Measurements from ENCODE around the gene PSMB7.
A peak's percentile ranks its signal among the peaks of the same experiment; 100 is the strongest.

The PSMB7 gene

DNA sequence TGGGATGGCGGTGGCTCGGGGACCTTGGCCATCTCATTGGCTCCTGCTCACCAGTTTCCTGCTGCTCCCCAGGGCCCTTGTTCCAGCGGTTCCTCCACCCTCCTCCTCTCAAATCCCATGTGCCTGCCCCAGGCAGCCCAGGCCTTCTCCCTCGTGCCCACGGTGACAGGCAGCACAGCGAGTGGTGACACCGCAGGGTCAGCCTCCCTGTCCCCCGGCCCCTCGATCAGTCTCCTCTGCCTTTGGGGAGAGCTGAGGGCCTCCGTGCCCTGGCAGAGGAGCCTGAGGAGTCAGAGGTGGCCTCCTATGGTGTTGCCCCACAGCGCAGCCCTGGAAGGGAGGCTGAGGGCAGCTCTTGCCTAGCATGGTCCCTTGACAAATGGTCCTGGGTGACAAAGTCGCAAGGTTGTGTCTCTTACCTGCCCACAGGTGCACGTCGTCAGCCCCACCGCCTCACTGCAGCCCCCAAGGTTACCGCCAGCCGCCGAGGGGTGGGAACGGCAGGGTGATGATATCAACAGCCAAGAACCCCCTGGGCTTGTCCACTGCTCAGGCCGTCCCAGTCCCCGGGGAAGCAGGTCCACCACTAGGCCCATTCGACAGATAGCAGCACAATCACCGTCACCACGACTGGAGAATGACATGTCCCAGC, 107.7 kb downstream of the PSMB7 start:
- no peaks in the 10 kb centered on the region for H3K27me3 Mint-ChIP-seq
- H3K27ac Mint-ChIP-seq: no peak overlapping the region
- DNase-seq: no peak
- ATAC-seq: no peak
- peaks cover 10% of the 10 kb centered on the region for H3K4me1 Mint-ChIP-seq
- no peak overlapping the region for H3K4me3 Mint-ChIP-seq
- H3K9me3 Mint-ChIP-seq: no peaks in the 10 kb centered on the region

DNA sequence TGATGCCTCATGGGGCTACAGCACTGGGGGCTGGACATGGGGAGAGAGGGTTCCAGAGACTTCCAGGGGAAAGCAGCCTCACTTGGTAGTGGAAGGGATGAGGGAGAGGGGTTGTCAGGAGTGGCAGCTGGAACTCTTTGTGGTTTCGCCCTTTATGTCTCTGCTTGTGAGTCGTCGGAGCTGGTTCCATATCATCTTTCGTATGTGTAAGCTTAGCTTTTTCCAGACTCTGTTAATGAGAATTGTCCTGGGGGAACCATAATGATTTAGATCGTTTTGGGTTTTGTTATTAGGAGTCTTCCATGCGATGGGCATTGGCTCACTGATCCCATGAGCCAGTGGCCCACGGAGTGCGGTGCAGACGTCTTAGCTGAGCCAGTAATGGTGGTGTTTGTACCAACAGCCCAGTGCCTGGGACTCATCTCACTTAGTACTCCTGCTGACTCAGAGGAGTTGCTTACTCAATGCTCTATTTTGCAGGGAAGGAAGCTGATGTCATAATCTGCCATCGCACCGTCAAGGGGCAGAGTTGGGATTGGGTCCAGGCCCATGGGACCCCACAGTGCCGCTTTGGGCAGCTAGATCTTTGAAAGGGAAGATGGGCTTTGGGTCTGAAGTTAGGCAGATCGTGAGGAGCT, 109.0 kb downstream of the PSMB7 start:
- no peaks in the 10 kb centered on the region for H3K27me3 Mint-ChIP-seq
- peaks cover 10% of the 10 kb centered on the region for H3K4me1 Mint-ChIP-seq
- H3K4me3 Mint-ChIP-seq: no peak overlapping the region
- H3K9me3 Mint-ChIP-seq: no peaks in the 10 kb centered on the region
- DNase-seq (no peak), ATAC-seq (no peak)
- H3K27ac Mint-ChIP-seq: peak overlapping the region in 1 of 2 donors; percentile 75

DNA sequence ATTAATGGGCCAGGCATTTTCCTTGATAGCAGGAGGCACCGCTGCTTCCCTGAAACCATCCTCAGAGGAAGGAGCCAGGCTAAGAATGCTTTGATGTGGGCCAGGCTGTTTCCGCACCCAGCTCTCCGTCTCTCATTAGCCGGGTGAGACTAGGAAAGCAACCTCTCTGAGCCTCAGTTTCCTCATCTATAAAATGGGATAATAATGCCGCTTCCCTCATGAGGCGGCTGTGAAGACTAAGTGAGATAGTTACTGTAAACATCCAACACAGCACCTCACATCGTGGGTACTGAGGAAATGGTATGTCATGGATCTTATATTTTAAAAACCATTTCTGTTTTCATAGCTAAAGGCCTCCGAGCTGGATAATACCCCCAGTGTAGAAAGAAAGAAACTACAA, 111.0 kb downstream of the PSMB7 start:
- Mint-ChIP-seq H3K4me3 (no peak overlapping the region), H3K27me3 (no peaks in the 10 kb centered on the region), H3K9me3 (no peaks in the 10 kb centered on the region), H3K4me1 (peaks cover 23% of the 10 kb centered on the region), H3K27ac (no peak overlapping the region)
- DNase-seq: no peak
- no peak for ATAC-seq

DNA sequence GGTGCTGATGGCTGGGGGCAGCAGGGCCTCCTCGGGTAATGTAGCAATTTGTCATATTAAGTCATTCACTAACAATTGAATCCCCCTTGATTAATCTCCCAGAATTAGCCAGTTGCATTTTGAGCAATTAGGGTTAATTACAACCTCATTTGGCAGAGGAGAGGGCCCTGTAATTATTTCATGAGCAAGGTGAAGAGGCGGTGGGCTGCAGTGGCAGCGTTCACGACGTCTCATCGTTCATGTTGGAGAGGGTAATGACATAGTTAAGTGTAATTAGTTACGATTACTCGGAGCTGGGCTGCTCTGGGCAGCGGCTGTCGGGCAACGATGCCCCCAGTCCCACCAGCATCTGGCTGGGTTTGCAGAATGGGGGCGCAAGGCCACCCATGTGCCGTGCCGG, 111.5 kb downstream of the PSMB7 start:
- no peaks in the 10 kb centered on the region for H3K9me3 Mint-ChIP-seq
- no peak for ATAC-seq
- no peak for DNase-seq
- no peak overlapping the region for H3K4me3 Mint-ChIP-seq
- no peak overlapping the region for H3K27ac Mint-ChIP-seq
- H3K4me1 Mint-ChIP-seq: peaks cover 27% of the 10 kb centered on the region
- H3K27me3 Mint-ChIP-seq: no peaks in the 10 kb centered on the region
